CD4-positive, alpha-beta T cell treated with Interleukin-17A for 4 hours (primary cell): Measurements from ENCODE around the gene ATP1A4.
A peak's percentile ranks its signal among the peaks of the same experiment; 100 is the strongest.
"Not testable (repeated sequence)": the region's sequence is repeated elsewhere in the genome, so short reads cannot be mapped to it uniquely, and the experiment has no call there.

Experiments
- DNase-seq: peaks from one replicate; pipeline ENCODE4 v3.0.0-alpha.2; 2020; ENCODE audit warnings: mixed read lengths

The ATP1A4 gene

GRCh38 chr1:160151303-160151702 lies at the start of gene ATP1A4:
TSS of gene ATP1A4 (plus strand) at chr1:160151603. CDS start at chr1:160152041, 438 bp downstream.
- DNase-seq, result no peak

- no peak for DNase-seq
These were observed 49.5 kb upstream of the ATP1A4 start for GRCh38 chr1:160101717-160102522.

DNA sequence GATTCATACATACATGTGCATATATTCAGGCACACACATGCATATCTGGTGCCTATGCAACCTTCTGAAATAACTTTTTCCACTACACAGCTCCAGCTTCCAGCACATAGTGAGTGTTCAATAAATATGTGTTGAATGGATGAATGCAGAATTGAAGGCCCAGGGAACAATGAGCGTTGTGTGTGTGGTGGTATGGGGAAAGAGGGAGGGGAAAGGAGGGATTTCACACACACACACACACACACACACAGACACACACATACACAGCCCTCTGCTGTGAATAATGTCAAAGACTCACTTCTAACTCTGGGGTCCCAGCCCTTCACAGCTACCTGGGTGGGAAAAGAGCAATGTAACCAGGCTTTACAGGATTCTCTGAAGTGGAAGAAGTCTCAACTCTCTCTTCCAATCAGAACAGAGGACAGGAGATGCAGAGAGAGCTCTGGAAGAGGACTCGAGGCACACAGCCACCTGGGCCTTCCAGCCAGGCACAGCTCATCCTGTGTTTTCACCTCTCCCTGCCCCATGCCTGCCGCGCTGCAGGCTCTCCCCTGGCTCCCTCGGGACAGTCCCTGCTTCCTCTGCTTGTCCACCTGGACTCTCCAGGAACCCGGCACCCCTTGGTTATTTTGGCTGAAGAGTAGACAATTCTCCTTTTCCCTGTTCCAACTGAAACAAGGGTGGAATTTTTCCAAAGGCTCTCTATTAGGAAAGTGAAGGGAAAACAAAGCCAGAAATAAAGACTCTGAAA lies 47.6 kb upstream of the ATP1A4 start:
- DNase-seq, result no peak

DNA sequence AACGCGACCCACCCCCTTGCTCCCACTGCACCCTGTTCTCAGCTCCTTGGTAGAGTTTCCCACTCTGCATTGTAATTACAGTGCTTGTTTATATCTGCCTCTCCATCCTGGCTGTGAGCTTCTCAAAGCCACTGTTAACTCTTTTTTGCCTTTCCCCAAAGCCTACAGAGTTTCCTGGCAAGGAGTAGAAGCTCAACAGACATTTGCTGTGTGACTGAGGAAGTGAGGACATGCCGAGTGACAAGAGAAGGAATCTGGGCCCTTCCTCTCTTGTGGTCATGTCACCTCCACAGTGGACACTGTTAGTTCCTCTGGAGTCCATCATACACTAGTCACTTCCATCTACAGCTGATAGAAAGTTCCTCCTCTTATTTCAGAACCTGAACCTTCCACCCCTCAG lies 46.9 kb upstream of the ATP1A4 start:
- no peak for DNase-seq

- DNase-seq, result no peak
These were observed 46.2 kb upstream of the ATP1A4 start for GRCh38 chr1:160105155-160105554.

DNA sequence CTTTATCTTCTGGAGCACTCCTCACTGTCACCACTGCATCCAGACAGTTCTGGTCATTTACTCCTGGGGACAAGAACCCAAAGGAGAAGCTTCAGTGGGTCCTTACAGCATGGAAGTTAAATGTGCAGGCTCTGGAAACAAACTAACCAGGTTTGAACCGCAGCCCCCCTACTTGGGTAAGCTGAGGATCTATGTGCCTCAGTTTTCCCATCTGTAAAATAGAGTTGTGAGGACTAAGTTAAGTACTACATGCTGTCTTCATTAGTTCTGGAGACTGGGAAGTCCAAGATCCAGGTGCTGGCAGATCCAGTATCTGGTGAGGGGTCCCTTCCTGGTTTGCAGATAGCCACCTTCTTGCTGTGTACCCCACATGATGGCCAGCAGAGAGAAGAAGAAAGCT lies 43.9 kb upstream of the ATP1A4 start:
- no peak for DNase-seq

GRCh38 chr1:160108888-160109662 lies 42.3 kb upstream of the ATP1A4 start:
- peak; percentile 46 for DNase-seq

- DNase-seq, result no peak
These were observed 41.7 kb upstream of the ATP1A4 start for GRCh38 chr1:160109686-160110085.

DNA sequence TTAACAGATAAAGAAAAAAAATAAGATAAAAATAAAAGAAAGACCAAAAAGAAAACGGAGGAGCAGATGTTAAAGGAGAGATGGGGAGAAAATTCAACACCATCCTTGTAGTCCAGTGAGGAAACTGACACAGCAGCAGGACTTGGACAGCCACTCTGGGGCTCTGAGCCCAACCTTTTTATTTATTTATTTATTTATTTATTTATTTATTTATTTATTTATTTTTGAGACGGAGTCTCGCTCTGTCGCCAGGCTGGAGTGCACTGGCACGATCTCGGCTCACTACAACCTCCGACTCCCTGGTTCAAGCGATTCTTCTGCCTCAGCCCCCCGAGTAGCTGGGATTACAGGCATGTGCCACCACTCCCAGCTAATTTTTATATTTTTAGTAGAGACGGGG lies 39.9 kb upstream of the ATP1A4 start:
- DNase-seq, result not testable (repeated sequence)

- no peak for DNase-seq
These were observed 39.0 kb upstream of the ATP1A4 start for GRCh38 chr1:160112357-160112756.

GRCh38 chr1:160113407-160113806 lies 38.0 kb upstream of the ATP1A4 start:
- DNase-seq, result no peak

- no peak for DNase-seq
These were observed 37.3 kb upstream of the ATP1A4 start for GRCh38 chr1:160114085-160114484.

DNA sequence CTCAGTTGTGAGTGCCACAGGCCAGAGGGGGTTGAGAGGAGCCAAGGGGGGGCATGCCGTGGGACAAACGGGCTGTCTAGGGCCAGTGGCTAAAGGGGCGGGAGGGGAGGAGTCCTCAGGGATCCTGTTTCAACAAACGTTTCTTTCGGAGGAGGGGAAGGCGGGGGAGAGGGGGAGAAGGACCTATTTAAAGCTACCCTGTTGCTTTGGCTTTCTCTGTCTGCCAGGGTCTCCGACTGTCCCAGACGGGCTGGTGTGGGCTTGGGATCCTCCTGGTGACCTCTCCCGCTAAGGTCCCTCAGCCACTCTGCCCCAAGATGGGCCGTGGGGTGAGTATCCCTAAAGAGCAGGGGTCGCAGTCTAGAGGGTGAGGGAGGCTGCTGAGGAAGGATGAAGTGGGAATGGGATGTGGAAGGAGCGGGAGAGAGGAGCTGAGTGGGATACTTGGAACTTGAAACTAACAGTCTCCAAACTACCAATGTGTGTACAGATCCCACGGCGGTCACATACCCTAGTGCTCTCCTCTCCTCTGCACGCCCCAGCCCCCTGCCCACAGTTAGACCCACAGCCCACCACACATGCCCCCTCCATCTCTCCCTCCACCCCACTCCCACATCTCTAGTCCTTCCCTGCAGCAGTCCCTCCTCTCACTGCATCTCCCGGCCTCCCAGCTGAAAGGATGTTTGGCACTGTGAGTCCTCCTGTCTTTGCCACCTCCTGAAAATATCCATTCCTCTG lies 35.7 kb upstream of the ATP1A4 start, which contains the start of gene ATP1A2:
Gene ATP1A2 (plus strand): TSS at position 215 of the 738 bp plus-strand sequence. CDS start 103 bp downstream, at position 318.
- no peak for DNase-seq

- DNase-seq, result no peak
These were observed 34.9 kb upstream of the ATP1A4 start for GRCh38 chr1:160116283-160117147.

- no peak for DNase-seq
These were observed 34.1 kb upstream of the ATP1A4 start for GRCh38 chr1:160117300-160117699.

GRCh38 chr1:160117709-160118183 lies 33.7 kb upstream of the ATP1A4 start:
- DNase-seq, result no peak

GRCh38 chr1:160118928-160119327 lies 32.5 kb upstream of the ATP1A4 start:
- no peak for DNase-seq

DNA sequence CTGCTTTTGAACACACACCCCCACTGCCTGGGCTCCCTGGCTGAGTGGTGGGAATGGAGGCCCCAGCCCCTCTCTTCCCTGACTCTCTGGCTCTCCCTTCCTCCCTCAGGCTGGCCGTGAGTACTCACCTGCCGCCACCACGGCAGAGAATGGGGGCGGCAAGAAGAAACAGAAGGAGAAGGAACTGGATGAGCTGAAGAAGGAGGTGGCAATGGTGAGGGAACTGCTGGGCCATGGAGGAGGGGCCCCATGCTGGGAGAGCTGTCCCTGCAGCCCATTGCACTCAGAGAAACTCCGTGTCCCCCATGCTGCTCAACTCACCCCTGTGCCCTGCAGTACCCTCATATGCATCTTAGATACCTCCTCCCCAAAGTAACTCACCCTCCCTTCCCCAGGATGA lies 30.6 kb upstream of the ATP1A4 start:
- no peak for DNase-seq

- DNase-seq, result no peak
These were observed 30.0 kb upstream of the ATP1A4 start for GRCh38 chr1:160121388-160121787.

- DNase-seq, result no peak
These were observed 28.4 kb upstream of the ATP1A4 start for GRCh38 chr1:160122978-160123495.

DNA sequence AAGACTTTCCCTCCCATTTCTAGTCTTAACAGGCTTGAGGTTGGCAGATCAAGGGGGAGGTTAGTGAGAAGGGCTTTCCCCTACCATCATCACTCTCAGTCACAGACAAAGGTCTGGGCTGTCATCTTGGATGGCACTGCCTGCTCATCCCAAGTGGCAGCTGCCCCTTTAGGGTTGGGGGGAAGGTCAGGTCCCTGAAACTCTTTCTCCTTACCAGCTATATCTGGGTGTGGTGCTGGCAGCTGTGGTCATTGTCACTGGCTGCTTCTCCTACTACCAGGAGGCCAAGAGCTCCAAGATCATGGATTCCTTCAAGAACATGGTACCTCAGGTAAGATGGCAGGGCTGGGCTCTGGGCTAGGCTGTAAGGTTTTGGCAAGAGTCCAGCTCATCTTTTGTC lies 27.7 kb upstream of the ATP1A4 start:
- DNase-seq, result no peak
